Stimulated activated CD8-positive, alpha-beta memory T cell treated with anti-CD3 and anti-CD28 coated beads, Interleukin-12 subunit alpha, Interleukin-12 subunit beta, amount 100 ng/mL, for 1 hour (primary cell): ENCODE measurements around the gene PAH.

Experiments used
- DNase-seq: peaks from one replicate; pipeline ENCODE4 v3.0.0-alpha.2; 2020; ENCODE audit warnings: low read depth

Gene PAH

GRCh38 chr12:102917026-102917787, at the start of gene PAH:
TSS of gene PAH (minus strand) at chr12:102917244. CDS start at chr12:102917130, 114 bp downstream.
- DNase-seq, result no peak

- no peak for DNase-seq
Observed at GRCh38 chr12:102966200-102966863, 49.3 kb upstream of the PAH start.

- no peak for DNase-seq
Observed at GRCh38 chr12:102965281-102966155, 48.5 kb upstream of the PAH start.

GRCh38 chr12:102964872-102965271, 47.8 kb upstream of the PAH start:
- no peak for DNase-seq

GRCh38 chr12:102963796-102964195, 46.8 kb upstream of the PAH start:
- no peak for DNase-seq

GRCh38 chr12:102962986-102963385, 45.9 kb upstream of the PAH start:
- no peak for DNase-seq

- DNase-seq, result no peak
Observed at GRCh38 chr12:102962532-102962931, 45.5 kb upstream of the PAH start.

- no peak for DNase-seq
Observed at GRCh38 chr12:102961466-102961855, 44.4 kb upstream of the PAH start.

- DNase-seq, result no peak
Observed at GRCh38 chr12:102960766-102961465, 43.9 kb upstream of the PAH start.

- no peak for DNase-seq
Observed at GRCh38 chr12:102959391-102959790, 42.3 kb upstream of the PAH start.

GRCh38 chr12:102958830-102959176, 41.8 kb upstream of the PAH start:
- no peak for DNase-seq

- DNase-seq, result no peak
Observed at GRCh38 chr12:102958073-102958829, 41.2 kb upstream of the PAH start.

GRCh38 chr12:102957339-102958050, 40.5 kb upstream of the PAH start, which contains the start of gene ASCL1:
TSS of gene ASCL1 (plus strand) at chr12:102957674. CDS start at chr12:102958245, 571 bp downstream.
- no peak for DNase-seq

GRCh38 chr12:102956738-102957327, 39.8 kb upstream of the PAH start:
- DNase-seq, result no peak

- no peak for DNase-seq
Observed at GRCh38 chr12:102955926-102956737, 39.1 kb upstream of the PAH start.

- DNase-seq, result no peak
Observed at GRCh38 chr12:102954134-102954533, 37.1 kb upstream of the PAH start.

- no peak for DNase-seq
Observed at GRCh38 chr12:102953221-102953620, 36.2 kb upstream of the PAH start.

- DNase-seq, result no peak
Observed at GRCh38 chr12:102951841-102952240, 34.8 kb upstream of the PAH start.

- DNase-seq, result no peak
Observed at GRCh38 chr12:102950950-102951619, 34.0 kb upstream of the PAH start.
